CD14-positive monocyte (primary cell): ENCODE measurements around the gene DIPK1A. TPM values are rescaled to one million over a fixed set of nuclear protein-coding genes. Genes with fewer than 3 reads are reported as not detected.

Experiments
- DNase-seq, 3 donors: peaks; one replicate each; pipeline ENCODE4 v3.0.0-alpha.2; 2011 to 2022
- H2AFZ ChIP-seq: 2 replicates; pipeline ENCODE4 v1.6.0; 2012; ENCODE audit warnings: mild to moderate bottlenecking, low read depth, low read length, inconsistent platforms; ENCODE audit not compliant: insufficient read depth, poor library complexity, severe bottlenecking
- H3K27ac ChIP-seq, 2 donors: 1 replicate in 1 of 2; 2 replicates in 1 of 2; pipeline ENCODE4 v1.5.1; 2012 to 2013; ENCODE audit warnings: low read length in 2 of 2, control low read depth in 1 of 2, inconsistent platforms in 1 of 2, low read depth in 1 of 2, mild to moderate bottlenecking in 1 of 2
- H3K27me3 ChIP-seq, 2 donors: one replicate each; pipeline versions ENCODE4 v1.6.0 to v1.6.1; 2011 to 2013; ENCODE audit warnings: low read length in 2 of 2; ENCODE audit not compliant: control insufficient read depth in 2 of 2, insufficient read depth in 2 of 2
- H3K36me3 ChIP-seq, 2 donors: replicated peaks in 1 of 2; 1 replicate in 1 of 2; 2 replicates in 1 of 2; pipeline versions ENCODE4 v1.5.1 to v1.6.1; 2012 to 2013; ENCODE audit warnings: low read length in 2 of 2, control low read depth in 1 of 2, inconsistent platforms in 1 of 2, mild to moderate bottlenecking in 1 of 2; ENCODE audit not compliant: insufficient read depth in 2 of 2, control insufficient read depth in 1 of 2
- H3K4me1 ChIP-seq, 2 donors: 1 replicate in 1 of 2; 2 replicates in 1 of 2; pipeline versions ENCODE4 v1.5.1 to v1.6.1; 2012 to 2013; ENCODE audit warnings: low read length in 2 of 2, control low read depth in 1 of 2, inconsistent platforms in 1 of 2, mild to moderate bottlenecking in 1 of 2, moderate library complexity in 1 of 2; ENCODE audit not compliant: insufficient read depth in 2 of 2, control insufficient read depth in 1 of 2
- H3K4me2 ChIP-seq: replicated peaks from 2 replicates; pipeline ENCODE3; 2012; ENCODE audit warnings: low read length, moderate library complexity, mild to moderate bottlenecking; ENCODE audit not compliant: poor library complexity, severe bottlenecking; ENCODE audit errors: extremely low read depth
- H3K4me3 ChIP-seq, 3 experiments: fragments of 200-600 bp in 1 of 3; sonication (generic) in 1 of 3; replicated peaks in 1 of 3; 1 replicate in 2 of 3; 2 replicates in 1 of 3; pipeline ENCODE4 v1.5.1; 2011 to 2013; ENCODE audit warnings: low read length in 3 of 3, mild to moderate bottlenecking in 3 of 3, control low read depth in 2 of 3, low read depth in 2 of 3, inconsistent platforms in 1 of 3, moderate library complexity in 1 of 3
- H3K79me2 ChIP-seq: 2 replicates; pipeline ENCODE4 v1.6.0; 2012; ENCODE audit warnings: mild to moderate bottlenecking, control low read depth, inconsistent platforms, low read length, moderate library complexity; ENCODE audit not compliant: insufficient read depth
- H3K9ac ChIP-seq: 2 replicates; pipeline ENCODE4 v1.6.0; 2017; ENCODE audit warnings: low read length, mild to moderate bottlenecking; ENCODE audit not compliant: insufficient read depth, poor library complexity, severe bottlenecking
- H3K9me3 ChIP-seq, 2 donors: replicated peaks in 1 of 2; 1 replicate in 1 of 2; 2 replicates in 1 of 2; pipeline versions ENCODE4 v1.5.1 to v1.6.1; 2012 to 2013; ENCODE audit warnings: low read length in 2 of 2, control low read depth in 1 of 2; ENCODE audit not compliant: control insufficient read depth in 1 of 2, insufficient read depth in 1 of 2
- H4K20me1 ChIP-seq: 2 replicates; pipeline ENCODE4 v1.6.0; 2012; ENCODE audit warnings: mild to moderate bottlenecking, low read length, control low read depth, moderate library complexity; ENCODE audit not compliant: insufficient read depth
- H3K27ac Mint-ChIP-seq, 7 donors: one replicate each; pipeline ENCODE4 v1.8.0; 2020; ENCODE audit warnings: mild to moderate bottlenecking in 7 of 7, mixed read lengths in 7 of 7, moderate library complexity in 6 of 7, inconsistent platforms in 2 of 7
- H3K27me3 Mint-ChIP-seq, 3 donors: one replicate each; pipeline ENCODE4 v1.8.0; 2021 to 2022; ENCODE audit warnings: low read depth in 3 of 3, mild to moderate bottlenecking in 3 of 3, mixed read lengths in 3 of 3, moderate library complexity in 3 of 3, inconsistent platforms in 1 of 3
- H3K36me3 Mint-ChIP-seq, 2 donors: one replicate each; pipeline ENCODE4 v1.8.0; 2020; ENCODE audit warnings: mixed read lengths in 2 of 2, inconsistent platforms in 1 of 2, mild to moderate bottlenecking in 1 of 2
- H3K4me1 Mint-ChIP-seq: one replicate; pipeline ENCODE4 v1.8.0; 2020; ENCODE audit warnings: mild to moderate bottlenecking, mixed read lengths
- H3K4me3 Mint-ChIP-seq, 2 donors: one replicate each; pipeline ENCODE4 v1.8.0; 2020; ENCODE audit warnings: mild to moderate bottlenecking in 2 of 2, mixed read lengths in 2 of 2, moderate library complexity in 1 of 2
- H3K9me3 Mint-ChIP-seq, 7 donors: one replicate each; pipeline ENCODE4 v1.8.0; 2020 to 2022; ENCODE audit warnings: mixed read lengths in 7 of 7, mild to moderate bottlenecking in 6 of 7, moderate library complexity in 6 of 7, inconsistent platforms in 2 of 7
- WGBS: methylation state at CpG from one replicate; pipeline ENCODE4 v1.1.5; 2013; ENCODE audit warnings: missing lambda C conversion rate; ENCODE audit not compliant: insufficient coverage; 5-methylcytosine and 5-hydroxymethylcytosine counted together
- intact Hi-C, 2 donors: fragments of 100-400 bp; cut with micrococcal nuclease; formaldehyde crosslinking; loops; one replicate each; pipeline versions ENCODE4 v1.15.0 to v1.15.1; 2023
- polyA plus RNA-seq, 3 donors: library from polyadenylated mRNA; depleted of rRNA in 1 of 3; unstranded in 2 of 3; stranded (reverse) in 1 of 3; fragments of 300-500 nt in 2 of 3; fragments of >200 nt in 1 of 3; fragmentation: Illumina TruSeq in 2 of 3; gene quantifications; 1 replicate in 2 of 3; 2 replicates in 1 of 3; pipeline ENCODE4 v1.2.3, GENCODE V29; 2012 to 2021
- TF ChIP-seq, protein P1 (sequence below): fragments of 200-600 bp; IDR thresholded peaks from one replicate; pipeline ENCODE4 v1.8.0; 2022; ENCODE audit warnings: antibody characterized with exemption, mild to moderate bottlenecking

The DIPK1A gene
- polyA plus RNA-seq, 3 donors, result 0.45 to 1.4 (median 0.83) TPM

DNA sequence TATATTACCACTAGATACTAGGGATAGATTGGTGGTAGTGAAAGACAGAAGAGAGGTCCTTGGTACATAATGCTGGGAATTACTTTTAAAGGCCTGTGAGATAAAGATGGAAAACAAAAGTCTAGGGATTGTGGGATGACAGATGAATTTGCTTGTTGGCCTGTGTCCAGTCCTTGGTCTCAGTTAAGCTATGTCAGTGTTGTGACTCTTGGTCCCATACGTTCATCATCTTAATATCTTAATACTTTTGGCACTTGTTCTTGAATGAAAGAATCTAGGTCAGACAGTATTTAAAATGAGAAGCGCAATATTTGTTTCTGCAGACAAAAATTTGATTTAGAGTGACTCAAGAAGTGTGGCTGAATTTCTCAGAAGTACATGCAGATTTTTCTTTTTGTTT, 121.8 kb downstream of the DIPK1A start:
- H3K4me2 ChIP-seq, result no peak overlapping the region
- peaks cover 92 to 99% of the 10 kb centered on the region in 2 donors for H3K36me3 ChIP-seq
- TF ChIP-seq, protein P1, sequence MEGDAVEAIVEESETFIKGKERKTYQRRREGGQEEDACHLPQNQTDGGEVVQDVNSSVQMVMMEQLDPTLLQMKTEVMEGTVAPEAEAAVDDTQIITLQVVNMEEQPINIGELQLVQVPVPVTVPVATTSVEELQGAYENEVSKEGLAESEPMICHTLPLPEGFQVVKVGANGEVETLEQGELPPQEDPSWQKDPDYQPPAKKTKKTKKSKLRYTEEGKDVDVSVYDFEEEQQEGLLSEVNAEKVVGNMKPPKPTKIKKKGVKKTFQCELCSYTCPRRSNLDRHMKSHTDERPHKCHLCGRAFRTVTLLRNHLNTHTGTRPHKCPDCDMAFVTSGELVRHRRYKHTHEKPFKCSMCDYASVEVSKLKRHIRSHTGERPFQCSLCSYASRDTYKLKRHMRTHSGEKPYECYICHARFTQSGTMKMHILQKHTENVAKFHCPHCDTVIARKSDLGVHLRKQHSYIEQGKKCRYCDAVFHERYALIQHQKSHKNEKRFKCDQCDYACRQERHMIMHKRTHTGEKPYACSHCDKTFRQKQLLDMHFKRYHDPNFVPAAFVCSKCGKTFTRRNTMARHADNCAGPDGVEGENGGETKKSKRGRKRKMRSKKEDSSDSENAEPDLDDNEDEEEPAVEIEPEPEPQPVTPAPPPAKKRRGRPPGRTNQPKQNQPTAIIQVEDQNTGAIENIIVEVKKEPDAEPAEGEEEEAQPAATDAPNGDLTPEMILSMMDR, result no peak
- H3K27ac ChIP-seq, result no peak overlapping the region
- no peak overlapping the region for H3K9ac ChIP-seq
- Mint-ChIP-seq H3K4me1 (peaks cover 10% of the 10 kb centered on the region), H3K27me3 (no peaks in the 10 kb centered on the region), H3K4me3 (no peak overlapping the region), H3K36me3 (peaks cover 90 to 96% of the 10 kb centered on the region in 2 donors), H3K27ac (no peak overlapping the region), H3K9me3 (no peaks in the 10 kb centered on the region)
- WGBS, result no CpG with 5 or more reads among the region's 2 CpGs
- H2AFZ ChIP-seq, result no peak overlapping the region
- peaks cover 61% of the 10 kb centered on the region for H3K79me2 ChIP-seq
- DNase-seq, result no peak
- H3K4me1 ChIP-seq, result no peaks in the 10 kb centered on the region
- H3K9me3 ChIP-seq, result no peaks in the 10 kb centered on the region
- peaks cover 73% of the 10 kb centered on the region for H4K20me1 ChIP-seq
- intact Hi-C loops, result no loop called here
- no peak overlapping the region for H3K4me3 ChIP-seq
- no peaks in the 10 kb centered on the region for H3K27me3 ChIP-seq

DNA sequence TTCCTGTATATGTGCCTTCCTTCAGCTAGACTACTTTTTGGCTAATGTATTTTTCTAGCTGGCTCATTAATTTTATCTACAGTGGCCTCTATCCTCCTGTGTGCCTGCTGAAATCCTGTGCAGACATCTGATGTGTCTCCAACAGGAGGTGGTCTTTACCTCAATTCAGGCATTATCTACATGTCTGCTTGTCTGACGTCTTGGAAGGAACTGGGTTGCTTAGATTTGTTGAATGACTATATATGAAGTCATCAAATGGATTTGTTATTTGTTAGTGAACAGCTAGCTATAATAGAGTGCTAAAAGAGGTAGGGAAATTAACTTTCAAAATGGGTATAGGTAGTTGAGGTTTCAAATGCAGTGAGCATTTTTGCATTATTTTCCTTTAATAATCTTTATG, 122.7 kb downstream of the DIPK1A start:
- TF ChIP-seq, protein P1, result no peak
- H3K36me3 Mint-ChIP-seq, result peaks cover 84 to 93% of the 10 kb centered on the region in 2 donors
- H3K27me3 Mint-ChIP-seq, result no peaks in the 10 kb centered on the region
- no peaks in the 10 kb centered on the region for H3K9me3 Mint-ChIP-seq
- no peaks in the 10 kb centered on the region for H3K9me3 ChIP-seq
- no peaks in the 10 kb centered on the region for H3K27me3 ChIP-seq
- H3K79me2 ChIP-seq, result peaks cover 71% of the 10 kb centered on the region
- intact Hi-C loops, result no loop called here
- peak overlapping the region in 2 of 7 donors; percentile 3 to 74 for H3K27ac Mint-ChIP-seq
- H4K20me1 ChIP-seq, result peaks cover 79% of the 10 kb centered on the region
- no peak overlapping the region for H3K4me3 ChIP-seq
- H3K27ac ChIP-seq, result peak overlapping the region in 1 of 2 donors; percentile 42
- no peak overlapping the region for H3K4me3 Mint-ChIP-seq
- H3K36me3 ChIP-seq, result peaks cover 92 to 99% of the 10 kb centered on the region in 2 donors
- no peak overlapping the region for H3K4me2 ChIP-seq
- H3K4me1 ChIP-seq, result peaks cover 5 to 8% of the 10 kb centered on the region in 2 donors
- DNase-seq, result no peak
- WGBS, result 38% methylated on average over 1 of the region's 1 CpG
- peaks cover 18% of the 10 kb centered on the region for H3K4me1 Mint-ChIP-seq
- H3K9ac ChIP-seq, result no peak overlapping the region
- H2AFZ ChIP-seq, result no peak overlapping the region
